Panc1 (cell line): ENCODE results near the gene SUCO. TPM values are rescaled to one million over a fixed set of nuclear protein-coding genes. Genes with fewer than 3 reads are reported as not detected.

Experiments
- ATAC-seq: fragments of 200-7000 bp; cut with Tn5 transposase; 2 replicates; pipeline ENCODE4 v1.9.1; 2020; ENCODE audit warnings: mild to moderate bottlenecking, moderate library complexity
- BruUV-seq: library from RNA; stranded (reverse); fragments of 400-500 nt; replicated peaks from 2 replicates; lab custom pipeline; 2021; lab: Mats Ljungman, UMichigan
- CTCF ChIA-PET: fragments of 300-600 bp; sonication (Branson Sonifier 250); formaldehyde crosslinking; loops from one replicate; lab custom pipeline; 2022; ENCODE audit warnings: antibody characterized with exemption; lab: Charles Lee
- POLR2A ChIA-PET: fragments of 300-600 bp; sonication (Branson Sonifier 250); formaldehyde crosslinking; loops from one replicate; lab custom pipeline; 2022; ENCODE audit warnings: antibody characterized with exemption; lab: Charles Lee
- DNase-seq: peaks from one replicate; pipeline ENCODE4 v3.0.0-alpha.2; 2010; ENCODE audit warnings: low read depth, low spot score
- H3K27ac ChIP-seq: 2 replicates; pipeline ENCODE4 v1.5.1; 2011; ENCODE audit warnings: mild to moderate bottlenecking, low read length, inconsistent platforms
- H3K27me3 ChIP-seq: fragments of 200-500 bp; sonication (Bioruptor generic); 2 replicates; pipeline ENCODE4 v1.6.0; 2014; ENCODE audit warnings: low read length, inconsistent platforms; ENCODE audit not compliant: control insufficient read depth, insufficient read depth
- H3K36me3 ChIP-seq: fragments of 200-500 bp; sonication (Bioruptor generic); 2 replicates; pipeline ENCODE4 v1.5.1; 2014; ENCODE audit warnings: inconsistent platforms, mild to moderate bottlenecking, low read length, moderate library complexity; ENCODE audit not compliant: control insufficient read depth, insufficient read depth
- H3K4me1 ChIP-seq: 2 replicates; pipeline ENCODE4 v1.5.1; 2011; ENCODE audit warnings: inconsistent platforms, mild to moderate bottlenecking, low read length, moderate library complexity; ENCODE audit not compliant: control insufficient read depth, insufficient read depth
- H3K4me3 ChIP-seq, 2 experiments: 2 replicates each; pipeline ENCODE4 v1.5.1; 2011 to 2012; ENCODE audit warnings: low read depth in 2 of 2, low read length in 2 of 2, mild to moderate bottlenecking in 2 of 2, inconsistent platforms in 1 of 2, moderate library complexity in 1 of 2
- H3K9me3 ChIP-seq: fragments of 200-500 bp; sonication (Bioruptor generic); 2 replicates; pipeline ENCODE4 v1.5.1; 2014; ENCODE audit warnings: low read depth, mild to moderate bottlenecking, inconsistent platforms, low read length, moderate library complexity; ENCODE audit not compliant: control insufficient read depth, insufficient read depth
- POLR2AphosphoS5 ChIP-seq: IDR thresholded peaks from 2 replicates; pipeline ENCODE4 v1.6.1; 2012; ENCODE audit warnings: mild to moderate bottlenecking, low read depth, low read length, moderate library complexity
- SIN3A ChIP-seq: IDR thresholded peaks from 2 replicates; pipeline ENCODE4 v1.6.1; 2012; ENCODE audit warnings: low read depth, mild to moderate bottlenecking, low read length, moderate library complexity, borderline replicate concordance; ENCODE audit not compliant: insufficient read depth
- TCF7L2 ChIP-seq: IDR thresholded peaks from 2 replicates; pipeline ENCODE4 v1.6.1; 2011; ENCODE audit warnings: mild to moderate bottlenecking, low read depth, low read length, inconsistent platforms
- in situ Hi-C: cut with HindIII; loops from 2 replicates; pipeline ENCODE4 v1.10.0; 2016; ENCODE audit warnings: low sequenced_read_pairs, low pct_unique_long_range_greater_than_20kb
- intact Hi-C: fragments of 100-400 bp; cut with micrococcal nuclease; formaldehyde crosslinking; loops from one replicate; pipeline ENCODE4 v1.10.0; 2022; ENCODE audit not compliant: unreplicated experiment
- total RNA-seq: library from RNA; stranded (reverse); gene quantifications from one replicate; pipeline ENCODE4 v1.2.1, GENCODE V29; 2021; ENCODE audit not compliant: unreplicated experiment
- TF ChIP-seq, protein P1 (sequence below), 2 experiments: IDR thresholded peaks; 2 replicates each; pipeline ENCODE4 v1.6.1; 2011 to 2012; ENCODE audit warnings: low read depth in 2 of 2, control low read depth in 1 of 2, low read length in 1 of 2, mild to moderate bottlenecking in 1 of 2, moderate library complexity in 1 of 2; ENCODE audit not compliant: insufficient read depth in 1 of 2
- TF ChIP-seq, protein P2 (sequence below): fragments of 450-650 bp; IDR thresholded peaks from 2 replicates; pipeline ENCODE4 v1.5.1; 2017; ENCODE audit warnings: mild to moderate bottlenecking

The SUCO gene
- total RNA-seq, 1 experiment from 2014 or later = 31.3 TPM

DNA sequence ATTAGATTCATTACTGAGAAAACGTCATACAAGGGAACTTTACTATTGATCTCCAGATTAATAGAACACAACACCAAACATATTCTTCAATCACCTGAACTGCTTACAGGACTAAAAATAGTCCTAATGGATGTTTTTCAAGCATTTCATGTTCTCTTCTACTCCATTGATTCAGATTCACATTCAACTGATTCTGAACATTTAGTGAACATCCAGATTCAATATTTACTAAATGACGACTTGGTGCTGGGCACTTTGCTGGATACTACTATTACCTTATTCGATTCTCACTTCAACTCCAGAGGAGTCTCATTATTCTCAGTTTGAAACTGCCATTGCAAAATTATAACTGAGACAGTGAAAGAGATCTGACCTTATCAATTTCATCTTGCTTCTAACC, 18.8 kb upstream of the SUCO start:
- H3K36me3 ChIP-seq = no peaks in the 10 kb centered on the region
- H3K9me3 ChIP-seq = no peaks in the 10 kb centered on the region
- CTCF ChIA-PET = interaction anchor here (1.1 kb wide), 1 partner anchor 203 kb away, joined by 8 read pairs; no protein-coding TSS in a partner anchor
- H3K4me1 ChIP-seq = no peaks in the 10 kb centered on the region
- POLR2A ChIA-PET = no interaction called here
- no peak overlapping the region for H3K4me3 ChIP-seq
- H3K27ac ChIP-seq = no peak overlapping the region
- DNase-seq (no peak), ATAC-seq (no peak)
- in situ Hi-C loops = no loop called here
- H3K27me3 ChIP-seq = no peaks in the 10 kb centered on the region
- intact Hi-C loops = no loop called here
- no TSS peak for BruUV-seq
- TF ChIP-seq SIN3A = no peak
- no peak for TF ChIP-seq TCF7L2
- TF ChIP-seq, protein P1, sequence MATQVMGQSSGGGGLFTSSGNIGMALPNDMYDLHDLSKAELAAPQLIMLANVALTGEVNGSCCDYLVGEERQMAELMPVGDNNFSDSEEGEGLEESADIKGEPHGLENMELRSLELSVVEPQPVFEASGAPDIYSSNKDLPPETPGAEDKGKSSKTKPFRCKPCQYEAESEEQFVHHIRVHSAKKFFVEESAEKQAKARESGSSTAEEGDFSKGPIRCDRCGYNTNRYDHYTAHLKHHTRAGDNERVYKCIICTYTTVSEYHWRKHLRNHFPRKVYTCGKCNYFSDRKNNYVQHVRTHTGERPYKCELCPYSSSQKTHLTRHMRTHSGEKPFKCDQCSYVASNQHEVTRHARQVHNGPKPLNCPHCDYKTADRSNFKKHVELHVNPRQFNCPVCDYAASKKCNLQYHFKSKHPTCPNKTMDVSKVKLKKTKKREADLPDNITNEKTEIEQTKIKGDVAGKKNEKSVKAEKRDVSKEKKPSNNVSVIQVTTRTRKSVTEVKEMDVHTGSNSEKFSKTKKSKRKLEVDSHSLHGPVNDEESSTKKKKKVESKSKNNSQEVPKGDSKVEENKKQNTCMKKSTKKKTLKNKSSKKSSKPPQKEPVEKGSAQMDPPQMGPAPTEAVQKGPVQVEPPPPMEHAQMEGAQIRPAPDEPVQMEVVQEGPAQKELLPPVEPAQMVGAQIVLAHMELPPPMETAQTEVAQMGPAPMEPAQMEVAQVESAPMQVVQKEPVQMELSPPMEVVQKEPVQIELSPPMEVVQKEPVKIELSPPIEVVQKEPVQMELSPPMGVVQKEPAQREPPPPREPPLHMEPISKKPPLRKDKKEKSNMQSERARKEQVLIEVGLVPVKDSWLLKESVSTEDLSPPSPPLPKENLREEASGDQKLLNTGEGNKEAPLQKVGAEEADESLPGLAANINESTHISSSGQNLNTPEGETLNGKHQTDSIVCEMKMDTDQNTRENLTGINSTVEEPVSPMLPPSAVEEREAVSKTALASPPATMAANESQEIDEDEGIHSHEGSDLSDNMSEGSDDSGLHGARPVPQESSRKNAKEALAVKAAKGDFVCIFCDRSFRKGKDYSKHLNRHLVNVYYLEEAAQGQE (IDR thresholded peaks at IDR 0.05; ENCODE audit: insufficient read depth in 1 of 2, low read depth in 2 of 2, low read length in 1 of 2) = no peak
- TF ChIP-seq, protein P2, sequence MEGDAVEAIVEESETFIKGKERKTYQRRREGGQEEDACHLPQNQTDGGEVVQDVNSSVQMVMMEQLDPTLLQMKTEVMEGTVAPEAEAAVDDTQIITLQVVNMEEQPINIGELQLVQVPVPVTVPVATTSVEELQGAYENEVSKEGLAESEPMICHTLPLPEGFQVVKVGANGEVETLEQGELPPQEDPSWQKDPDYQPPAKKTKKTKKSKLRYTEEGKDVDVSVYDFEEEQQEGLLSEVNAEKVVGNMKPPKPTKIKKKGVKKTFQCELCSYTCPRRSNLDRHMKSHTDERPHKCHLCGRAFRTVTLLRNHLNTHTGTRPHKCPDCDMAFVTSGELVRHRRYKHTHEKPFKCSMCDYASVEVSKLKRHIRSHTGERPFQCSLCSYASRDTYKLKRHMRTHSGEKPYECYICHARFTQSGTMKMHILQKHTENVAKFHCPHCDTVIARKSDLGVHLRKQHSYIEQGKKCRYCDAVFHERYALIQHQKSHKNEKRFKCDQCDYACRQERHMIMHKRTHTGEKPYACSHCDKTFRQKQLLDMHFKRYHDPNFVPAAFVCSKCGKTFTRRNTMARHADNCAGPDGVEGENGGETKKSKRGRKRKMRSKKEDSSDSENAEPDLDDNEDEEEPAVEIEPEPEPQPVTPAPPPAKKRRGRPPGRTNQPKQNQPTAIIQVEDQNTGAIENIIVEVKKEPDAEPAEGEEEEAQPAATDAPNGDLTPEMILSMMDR = no peak
- TF ChIP-seq POLR2AphosphoS5 = no peak

DNA sequence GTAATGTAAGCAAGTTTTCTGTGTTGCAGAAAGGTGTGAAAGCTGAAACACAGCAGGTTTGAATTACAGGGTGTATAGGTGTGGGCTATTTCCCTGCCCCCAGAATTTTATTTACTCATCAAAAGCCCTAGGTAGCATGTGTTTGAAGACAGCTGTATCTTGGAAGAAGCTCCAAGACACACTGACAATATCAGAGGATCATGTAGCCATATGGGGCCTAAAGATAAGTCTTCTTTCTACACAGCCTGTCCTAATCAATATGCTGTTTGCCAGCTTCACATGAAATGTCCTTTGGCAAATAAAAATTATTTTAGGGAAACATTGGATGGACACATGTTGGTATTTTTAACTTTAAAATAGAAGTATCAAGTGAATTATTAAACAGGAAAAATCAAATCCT, 17.5 kb upstream of the SUCO start:
- H3K27me3 ChIP-seq = no peaks in the 10 kb centered on the region
- DNase-seq = no peak
- TF ChIP-seq, protein P1 (IDR thresholded peaks at IDR 0.05; ENCODE audit: insufficient read depth in 1 of 2, low read depth in 2 of 2, low read length in 1 of 2) = no peak
- TF ChIP-seq POLR2AphosphoS5 (no peak), SIN3A (no peak), TCF7L2 (no peak)
- TF ChIP-seq, protein P2 = no peak
- H3K9me3 ChIP-seq = no peaks in the 10 kb centered on the region
- no TSS peak for BruUV-seq
- in situ Hi-C loops = no loop called here
- CTCF ChIA-PET = no interaction called here
- H3K36me3 ChIP-seq = no peaks in the 10 kb centered on the region
- H3K27ac ChIP-seq = no peak overlapping the region
- intact Hi-C loops = no loop called here
- H3K4me3 ChIP-seq = no peak overlapping the region
- POLR2A ChIA-PET = interaction anchor here (0.6 kb wide), 1 partner anchor 67 kb away, joined by 3 read pairs; no protein-coding TSS in a partner anchor
- ATAC-seq = no peak
- H3K4me1 ChIP-seq = no peaks in the 10 kb centered on the region
